B cell (primary cell): ENCODE measurements around the gene MAP3K20. TPM values are rescaled to one million over a fixed set of nuclear protein-coding genes. Genes with fewer than 3 reads are reported as not detected.

ENCODE experiments used
- ATAC-seq: fragments of 200-7000 bp; cut with Tn5 transposase; one replicate; pipeline ENCODE4 v1.10.0; 2021; ENCODE audit warnings: low read depth, mild to moderate bottlenecking, moderate number of reproducible peaks, moderate library complexity
- CTCF ChIA-PET: fragments of 350-600 bp; sonication (Branson Sonifier 250); formaldehyde crosslinking; loops from one replicate; lab custom pipeline; 2021; ENCODE audit warnings: antibody characterized with exemption, inconsistent platforms; lab: Charles Lee
- POLR2A ChIA-PET: fragments of 350-600 bp; sonication (Branson Sonifier 250); formaldehyde crosslinking; loops from one replicate; lab custom pipeline; 2021; ENCODE audit warnings: antibody characterized with exemption; lab: Charles Lee
- DNase-seq: peaks from one replicate; pipeline ENCODE4 v3.0.0; 2013
- H2AFZ ChIP-seq: 2 replicates; pipeline ENCODE4 v1.6.1; 2012; ENCODE audit warnings: mild to moderate bottlenecking, low read depth, low read length; ENCODE audit not compliant: insufficient read depth, poor library complexity, severe bottlenecking
- H3K27ac ChIP-seq, 2 donors: 1 replicate in 1 of 2; 2 replicates in 1 of 2; pipeline ENCODE4 v1.5.1; 2012 to 2013; ENCODE audit warnings: low read length in 2 of 2, mild to moderate bottlenecking in 2 of 2, moderate library complexity in 1 of 2
- H3K27me3 ChIP-seq, 4 experiments: fragments of 200-600 bp in 1 of 4; sonication (generic) in 1 of 4; replicated peaks in 1 of 4; 1 replicate in 2 of 4; 2 replicates in 2 of 4; pipeline versions ENCODE4 v1.6.1 to v1.7.0; 2013 to 2016; ENCODE audit warnings: low read length in 3 of 4, mild to moderate bottlenecking in 2 of 4, mixed read lengths in 1 of 4, moderate library complexity in 1 of 4; ENCODE audit not compliant: insufficient read depth in 4 of 4, control insufficient read depth in 3 of 4; ENCODE audit errors: control extremely low read depth in 1 of 4
- H3K36me3 ChIP-seq, 2 experiments: replicated peaks in 1 of 2; 1 replicate in 1 of 2; 2 replicates in 1 of 2; pipeline versions ENCODE4 v1.6.1 to v1.7.1; 2013; ENCODE audit warnings: low read length in 1 of 2; ENCODE audit not compliant: insufficient read depth in 2 of 2, control insufficient read depth in 1 of 2; ENCODE audit errors: control extremely low read depth in 1 of 2, extremely low read depth in 1 of 2
- H3K4me1 ChIP-seq, 2 donors: fragments of 200-600 bp in 1 of 2; sonication (generic) in 1 of 2; 1 replicate in 1 of 2; 2 replicates in 1 of 2; pipeline versions ENCODE4 v1.5.1 to v1.6.1; 2013 to 2017; ENCODE audit warnings: low read length in 2 of 2; ENCODE audit not compliant: control insufficient read depth in 2 of 2, insufficient read depth in 2 of 2
- H3K4me2 ChIP-seq: replicated peaks from 2 replicates; pipeline ENCODE3; 2012; ENCODE audit warnings: mild to moderate bottlenecking, low read depth, low read length; ENCODE audit not compliant: poor library complexity, severe bottlenecking
- H3K4me3 ChIP-seq, 5 experiments: fragments of 200-600 bp in 1 of 5; sonication (generic) in 1 of 5; 1 replicate in 3 of 5; 2 replicates in 2 of 5; pipeline versions ENCODE4 v1.5.1 to v1.7.0; 2011 to 2016; ENCODE audit warnings: low read length in 4 of 5, mild to moderate bottlenecking in 4 of 5, low read depth in 2 of 5, control low read depth in 1 of 5, moderate library complexity in 1 of 5; ENCODE audit not compliant: insufficient read depth in 1 of 5; ENCODE audit errors: control extremely low read depth in 1 of 5, extremely low read depth in 1 of 5
- H3K79me2 ChIP-seq: fragments of 200-600 bp; sonication (generic); one replicate; pipeline ENCODE4 v1.6.0; 2016; ENCODE audit warnings: low read length; ENCODE audit not compliant: control insufficient read depth, insufficient read depth
- H3K9ac ChIP-seq: fragments of 200-600 bp; sonication (generic); 2 replicates; pipeline ENCODE4 v1.6.1; 2017; ENCODE audit warnings: mild to moderate bottlenecking, low read length, moderate library complexity
- H3K9me3 ChIP-seq, 3 donors: one replicate each; pipeline versions ENCODE4 v1.6.1 to v1.7.1; 2013; ENCODE audit warnings: low read length in 2 of 3; ENCODE audit not compliant: control insufficient read depth in 2 of 3, insufficient read depth in 1 of 3; ENCODE audit errors: control extremely low read depth in 1 of 3
- H4K20me1 ChIP-seq: 2 replicates; pipeline ENCODE4 v1.6.0; 2012; ENCODE audit warnings: mild to moderate bottlenecking, low read length; ENCODE audit not compliant: insufficient read depth, control insufficient read depth, poor library complexity, severe bottlenecking
- H3K27ac Mint-ChIP-seq: one replicate; pipeline ENCODE4 v1.8.0; 2021; ENCODE audit warnings: mixed read lengths
- H3K27me3 Mint-ChIP-seq: one replicate; pipeline ENCODE4 v1.8.0; 2021; ENCODE audit warnings: mixed read lengths
- H3K4me1 Mint-ChIP-seq: one replicate; pipeline ENCODE4 v1.8.0; 2021; ENCODE audit warnings: mixed read lengths
- H3K4me3 Mint-ChIP-seq: one replicate; pipeline ENCODE4 v1.8.0; 2021; ENCODE audit warnings: mixed read lengths
- H3K9me3 Mint-ChIP-seq: one replicate; pipeline ENCODE4 v1.8.0; 2022; ENCODE audit warnings: mixed read lengths; ENCODE audit not compliant: insufficient read depth
- EZH2 ChIP-seq: IDR thresholded peaks from 2 replicates; pipeline ENCODE4 v1.6.1; 2012; ENCODE audit warnings: borderline replicate concordance, low read depth, mild to moderate bottlenecking, moderate library complexity, low read length; ENCODE audit not compliant: insufficient read depth, poor library complexity, severe bottlenecking
- WGBS: methylation state at CpG from one replicate; pipeline ENCODE4 v1.1.5; 2013; ENCODE audit warnings: missing lambda C conversion rate; ENCODE audit not compliant: insufficient coverage; 5-methylcytosine and 5-hydroxymethylcytosine counted together
- intact Hi-C: fragments of 100-400 bp; cut with micrococcal nuclease; formaldehyde crosslinking; loops from one replicate; pipeline ENCODE4 v1.10.0; 2022
- polyA plus RNA-seq: library from polyadenylated mRNA; depleted of rRNA; stranded (reverse); fragments of >200 nt; gene quantifications from 2 replicates; pipeline ENCODE4 v1.2.3, GENCODE V29; 2012
- total RNA-seq, 2 donors: library from RNA; stranded (reverse); fragments of 120-200 nt in 1 of 2; gene quantifications; 1 replicate in 1 of 2; 2 replicates in 1 of 2; pipeline versions ENCODE4 v1.2.3 to v1.2.4, GENCODE V29; 2013 to 2022
- TF ChIP-seq, protein P1 (sequence below): fragments of 200-600 bp; IDR thresholded peaks from one replicate; pipeline ENCODE4 v1.8.0; 2022; ENCODE audit warnings: antibody characterized with exemption, mild to moderate bottlenecking

Gene MAP3K20
- total and polyA plus RNA-seq, 2 donors (not counting 1 experiment from before 2014, with no cell fraction given): 2.2 to 9.1 TPM

DNA sequence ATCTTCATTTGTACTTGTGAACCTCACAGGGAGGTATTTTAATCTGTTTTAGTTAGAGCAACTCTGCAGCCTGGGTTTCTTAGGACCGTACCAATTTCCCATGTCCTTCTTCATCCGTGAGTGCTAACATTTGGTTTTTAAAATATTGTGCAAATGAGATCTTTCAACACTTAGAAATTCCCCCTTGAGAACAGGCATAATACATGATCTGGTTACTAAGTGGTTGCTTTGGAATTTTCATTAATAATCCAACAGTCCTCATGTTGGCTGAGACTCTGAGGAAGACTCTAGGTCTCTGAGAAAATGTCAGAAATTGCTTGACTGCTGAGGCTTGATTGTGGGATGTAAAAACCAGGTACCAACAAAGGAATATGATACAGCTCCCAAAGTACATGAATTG is 153.4 kb downstream of the MAP3K20 start:
- Histone ChIP-seq H3K4me3 (no peak overlapping the region), H3K27me3 (no peaks in the 10 kb centered on the region), H3K27ac (no peak overlapping the region), H2AFZ (no peak overlapping the region), H3K4me2 (no peak overlapping the region), H3K9ac (no peak overlapping the region), H4K20me1 (no peaks in the 10 kb centered on the region), H3K9me3 (no peaks in the 10 kb centered on the region), H3K4me1 (no peaks in the 10 kb centered on the region), H3K36me3 (peaks cover 0 to 7% of the 10 kb centered on the region in 2 experiments), H3K79me2 (no peaks in the 10 kb centered on the region)
- intact Hi-C loops: no loop called here
- no peak for TF ChIP-seq EZH2
- TF ChIP-seq, protein P1, sequence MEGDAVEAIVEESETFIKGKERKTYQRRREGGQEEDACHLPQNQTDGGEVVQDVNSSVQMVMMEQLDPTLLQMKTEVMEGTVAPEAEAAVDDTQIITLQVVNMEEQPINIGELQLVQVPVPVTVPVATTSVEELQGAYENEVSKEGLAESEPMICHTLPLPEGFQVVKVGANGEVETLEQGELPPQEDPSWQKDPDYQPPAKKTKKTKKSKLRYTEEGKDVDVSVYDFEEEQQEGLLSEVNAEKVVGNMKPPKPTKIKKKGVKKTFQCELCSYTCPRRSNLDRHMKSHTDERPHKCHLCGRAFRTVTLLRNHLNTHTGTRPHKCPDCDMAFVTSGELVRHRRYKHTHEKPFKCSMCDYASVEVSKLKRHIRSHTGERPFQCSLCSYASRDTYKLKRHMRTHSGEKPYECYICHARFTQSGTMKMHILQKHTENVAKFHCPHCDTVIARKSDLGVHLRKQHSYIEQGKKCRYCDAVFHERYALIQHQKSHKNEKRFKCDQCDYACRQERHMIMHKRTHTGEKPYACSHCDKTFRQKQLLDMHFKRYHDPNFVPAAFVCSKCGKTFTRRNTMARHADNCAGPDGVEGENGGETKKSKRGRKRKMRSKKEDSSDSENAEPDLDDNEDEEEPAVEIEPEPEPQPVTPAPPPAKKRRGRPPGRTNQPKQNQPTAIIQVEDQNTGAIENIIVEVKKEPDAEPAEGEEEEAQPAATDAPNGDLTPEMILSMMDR: no peak
- DNase-seq (no peak), ATAC-seq (no peak)
- ChIA-PET CTCF (no interaction called here), POLR2A (no interaction called here)
- Mint-ChIP-seq H3K27ac (no peak overlapping the region), H3K27me3 (no peaks in the 10 kb centered on the region), H3K4me3 (no peak overlapping the region), H3K4me1 (no peaks in the 10 kb centered on the region), H3K9me3 (no peaks in the 10 kb centered on the region)
- no CpG with 5 or more reads among the region's 2 CpGs for WGBS

DNA sequence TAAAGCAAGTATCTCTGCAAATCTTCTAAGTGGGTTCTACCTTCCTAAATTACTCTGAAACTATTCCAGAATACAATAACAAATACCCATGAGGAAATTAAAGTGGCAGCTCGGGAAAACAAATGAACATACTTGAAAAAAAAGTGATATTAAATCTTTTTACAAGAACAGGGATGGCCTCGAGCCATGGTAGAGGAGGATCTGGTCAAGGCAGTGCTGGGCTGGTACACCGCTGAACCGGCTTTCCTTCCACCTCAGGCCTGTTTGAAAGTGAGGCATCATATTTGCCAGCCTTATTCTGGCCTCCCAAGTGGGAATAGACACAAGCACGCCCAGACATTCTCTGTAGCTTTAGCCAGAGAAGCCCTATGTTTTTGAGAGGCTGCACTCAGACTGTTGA is 154.5 kb downstream of the MAP3K20 start:
- intact Hi-C loops: no loop called here

More for the DNA sequence above, 154.5 kb downstream of the MAP3K20 start:
- H3K9me3 Mint-ChIP-seq: no peaks in the 10 kb centered on the region
- Histone ChIP-seq H3K9me3 (no peaks in the 10 kb centered on the region), H3K4me1 (no peaks in the 10 kb centered on the region), H3K4me3 (no peak overlapping the region), H2AFZ (no peak overlapping the region), H3K27ac (no peak overlapping the region), H3K4me2 (no peak overlapping the region), H3K79me2 (no peaks in the 10 kb centered on the region), H3K36me3 (peaks cover 0 to 8% of the 10 kb centered on the region in 2 experiments), H3K9ac (no peak overlapping the region), H3K27me3 (no peaks in the 10 kb centered on the region), H4K20me1 (no peaks in the 10 kb centered on the region)
- WGBS: 94% methylated on average over 4 of the region's 5 CpGs
- no peak overlapping the region for H3K27ac Mint-ChIP-seq
- H3K4me1 Mint-ChIP-seq: no peaks in the 10 kb centered on the region
- DNase-seq (no peak), ATAC-seq (no peak)
- ChIA-PET POLR2A (no interaction called here), CTCF (interaction anchor here (1.8 kb wide), 1 partner anchor 20 kb away, joined by 4 read pairs; no protein-coding TSS in a partner anchor)
- no peak for TF ChIP-seq EZH2
- TF ChIP-seq, protein P1: no peak
- H3K27me3 Mint-ChIP-seq: no peaks in the 10 kb centered on the region
- H3K4me3 Mint-ChIP-seq: no peak overlapping the region
